Suprapubic skin (tissue), 4 donors: ENCODE data around the gene EYA2. TPM values are rescaled to one million over a fixed set of nuclear protein-coding genes. Genes with fewer than 3 reads are reported as not detected.

Experiments
- DNase-seq, 2 donors: peaks; one replicate each; pipeline ENCODE4 v3.0.0-alpha.2; 2019; ENCODE audit warnings: low spot score in 2 of 2
- H3K27ac ChIP-seq: fragments of 200-600 bp; sonication (generic); one replicate; pipeline ENCODE4 v1.5.1; 2019
- H3K27me3 ChIP-seq: fragments of 200-600 bp; sonication (generic); one replicate; pipeline ENCODE4 v1.5.1; 2019
- H3K36me3 ChIP-seq: fragments of 200-600 bp; sonication (generic); one replicate; pipeline ENCODE4 v1.5.1; 2019
- H3K4me1 ChIP-seq: fragments of 200-600 bp; sonication (generic); one replicate; pipeline ENCODE4 v1.5.1; 2019
- H3K4me3 ChIP-seq: fragments of 200-600 bp; sonication (generic); one replicate; pipeline ENCODE4 v1.5.1; 2019; ENCODE audit warnings: mild to moderate bottlenecking
- H3K9me3 ChIP-seq: fragments of 200-600 bp; sonication (generic); one replicate; pipeline ENCODE4 v1.5.1; 2019
- CTCF ChIP-seq, 2 donors: fragments of 200-600 bp in 1 of 2; fragments of 450-650 bp in 1 of 2; sonication (generic) in 1 of 2; IDR thresholded peaks; one replicate each; pipeline ENCODE4 v1.5.1; 2016 to 2019; ENCODE audit warnings: antibody characterized with exemption in 2 of 2, mild to moderate bottlenecking in 1 of 2, moderate library complexity in 1 of 2
- EP300 ChIP-seq: sonication (generic); formaldehyde crosslinking; IDR thresholded peaks from one replicate; pipeline ENCODE4 v1.6.1; 2017; ENCODE audit warnings: antibody characterized with exemption
- POLR2A ChIP-seq, 2 donors: fragments of 450-650 bp; IDR thresholded peaks; one replicate each; pipeline ENCODE4 v1.6.1; 2017; ENCODE audit warnings: antibody characterized with exemption in 2 of 2, mild to moderate bottlenecking in 2 of 2, moderate library complexity in 2 of 2
- POLR2AphosphoS5 ChIP-seq, 3 donors: sonication (generic); formaldehyde crosslinking; IDR thresholded peaks; one replicate each; pipeline ENCODE4 v1.6.1; 2017; ENCODE audit warnings: antibody characterized with exemption in 3 of 3
- WGBS: methylation state at CpG from one replicate; pipeline ENCODE4 v1.1.5; 2018; 5-methylcytosine and 5-hydroxymethylcytosine counted together
- total RNA-seq, 4 donors: library from RNA; depleted of rRNA; stranded (reverse); fragments of >200 nt; gene quantifications; one replicate each; pipeline ENCODE4 v1.1.0, GENCODE V29; 2016

Gene EYA2
- total RNA-seq, 4 donors from 2014 or later: 2.3 to 4.0 (median 3.3) TPM

GRCh38 chr20:46992640-46993035 is 98.0 kb downstream of the EYA2 start:
- no peak for DNase-seq
- Histone ChIP-seq H3K27me3 (peaks cover 5% of the 10 kb centered on the region), H3K4me3 (no peak overlapping the region), H3K4me1 (peaks cover 22% of the 10 kb centered on the region), H3K36me3 (no peaks in the 10 kb centered on the region), H3K27ac (no peak overlapping the region), H3K9me3 (no peaks in the 10 kb centered on the region)
- WGBS: 100% methylated on average over 1 of the region's 2 CpGs
- TF ChIP-seq POLR2A (IDR thresholded peaks at IDR 0.05) (no peak), CTCF (IDR thresholded peaks at IDR 0.05) (no peak), POLR2AphosphoS5 (IDR thresholded peaks at IDR 0.05) (no peak), EP300 (no peak)

- H3K9me3 ChIP-seq: no peaks in the 10 kb centered on the region
- WGBS: 86% methylated on average over 4 of the region's 4 CpGs
- H3K4me1 ChIP-seq: peaks cover 24% of the 10 kb centered on the region
- H3K27ac ChIP-seq: no peak overlapping the region
- TF ChIP-seq POLR2AphosphoS5 (IDR thresholded peaks at IDR 0.05) (no peak), CTCF (IDR thresholded peaks at IDR 0.05) (no peak), POLR2A (IDR thresholded peaks at IDR 0.05) (no peak), EP300 (no peak)
- H3K4me3 ChIP-seq: no peak overlapping the region
- DNase-seq: no peak
- no peaks in the 10 kb centered on the region for H3K36me3 ChIP-seq
- peaks cover 7% of the 10 kb centered on the region for H3K27me3 ChIP-seq
Observed at GRCh38 chr20:46993465-46994095, 98.9 kb downstream of the EYA2 start.

- Histone ChIP-seq H3K27me3 (peaks cover 7% of the 10 kb centered on the region), H3K36me3 (no peaks in the 10 kb centered on the region), H3K4me1 (peaks cover 28% of the 10 kb centered on the region), H3K9me3 (no peaks in the 10 kb centered on the region), H3K4me3 (no peak overlapping the region), H3K27ac (no peak overlapping the region)
- TF ChIP-seq POLR2A (IDR thresholded peaks at IDR 0.05) (no peak), CTCF (IDR thresholded peaks at IDR 0.05) (no peak), EP300 (no peak), POLR2AphosphoS5 (IDR thresholded peaks at IDR 0.05) (no peak)
- WGBS: 27% methylated on average over 5 of the region's 5 CpGs
- no peak for DNase-seq
Observed at GRCh38 chr20:46994341-46994740, 99.7 kb downstream of the EYA2 start.

- TF ChIP-seq CTCF (IDR thresholded peaks at IDR 0.05) (no peak), EP300 (no peak), POLR2A (IDR thresholded peaks at IDR 0.05) (no peak), POLR2AphosphoS5 (IDR thresholded peaks at IDR 0.05) (no peak)
Observed at GRCh38 chr20:46995561-46996142, 101.0 kb downstream of the EYA2 start.

GRCh38 chr20:46997187-46997586 is 102.5 kb downstream of the EYA2 start:
- Histone ChIP-seq H3K36me3 (no peaks in the 10 kb centered on the region), H3K4me1 (peaks cover 10% of the 10 kb centered on the region), H3K4me3 (no peak overlapping the region), H3K27ac (no peak overlapping the region), H3K27me3 (peaks cover 7% of the 10 kb centered on the region), H3K9me3 (no peaks in the 10 kb centered on the region)
- no peak for DNase-seq
- TF ChIP-seq EP300 (no peak), POLR2AphosphoS5 (IDR thresholded peaks at IDR 0.05) (no peak), CTCF (IDR thresholded peaks at IDR 0.05) (no peak), POLR2A (IDR thresholded peaks at IDR 0.05) (no peak)
- 88% methylated on average over 2 of the region's 2 CpGs for WGBS

More at GRCh38 chr20:46995561-46996142, 101.0 kb downstream of the EYA2 start:
- peaks cover 16% of the 10 kb centered on the region for H3K4me1 ChIP-seq
- H3K27ac ChIP-seq: no peak overlapping the region
- H3K9me3 ChIP-seq: no peaks in the 10 kb centered on the region
- 82% methylated on average over 5 of the region's 5 CpGs for WGBS
- H3K36me3 ChIP-seq: no peaks in the 10 kb centered on the region
- H3K4me3 ChIP-seq: no peak overlapping the region
- no peak for DNase-seq
- H3K27me3 ChIP-seq: peaks cover 7% of the 10 kb centered on the region
